Glomerular endothelial cell (primary cell): ENCODE data around the gene LAMA1. TPM values are rescaled to one million over a fixed set of nuclear protein-coding genes. Genes with fewer than 3 reads are reported as not detected.
"Not testable (repeated sequence)": the region's sequence is repeated elsewhere in the genome, so short reads cannot be mapped to it uniquely, and the experiment has no call there.

Source experiments
- DNase-seq: peaks from one replicate; pipeline ENCODE4 v3.0.0-alpha.2; 2011; ENCODE audit warnings: low read depth, low spot score; ENCODE audit errors: extremely low read depth
- total RNA-seq: library from RNA; depleted of rRNA; stranded (reverse); fragments of >200 nt; gene quantifications from 2 replicates; pipeline ENCODE4 v1.2.3, GENCODE V29; 2015

LAMA1 gene
- total RNA-seq, 1 donor from 2014 or later = 2.5 TPM

- no peak for DNase-seq
Measured at GRCh38 chr18:6951336-6952090, 166.1 kb downstream of the LAMA1 start.

- no peak for DNase-seq
Measured at GRCh38 chr18:6950641-6951040, 167.0 kb downstream of the LAMA1 start.

DNA sequence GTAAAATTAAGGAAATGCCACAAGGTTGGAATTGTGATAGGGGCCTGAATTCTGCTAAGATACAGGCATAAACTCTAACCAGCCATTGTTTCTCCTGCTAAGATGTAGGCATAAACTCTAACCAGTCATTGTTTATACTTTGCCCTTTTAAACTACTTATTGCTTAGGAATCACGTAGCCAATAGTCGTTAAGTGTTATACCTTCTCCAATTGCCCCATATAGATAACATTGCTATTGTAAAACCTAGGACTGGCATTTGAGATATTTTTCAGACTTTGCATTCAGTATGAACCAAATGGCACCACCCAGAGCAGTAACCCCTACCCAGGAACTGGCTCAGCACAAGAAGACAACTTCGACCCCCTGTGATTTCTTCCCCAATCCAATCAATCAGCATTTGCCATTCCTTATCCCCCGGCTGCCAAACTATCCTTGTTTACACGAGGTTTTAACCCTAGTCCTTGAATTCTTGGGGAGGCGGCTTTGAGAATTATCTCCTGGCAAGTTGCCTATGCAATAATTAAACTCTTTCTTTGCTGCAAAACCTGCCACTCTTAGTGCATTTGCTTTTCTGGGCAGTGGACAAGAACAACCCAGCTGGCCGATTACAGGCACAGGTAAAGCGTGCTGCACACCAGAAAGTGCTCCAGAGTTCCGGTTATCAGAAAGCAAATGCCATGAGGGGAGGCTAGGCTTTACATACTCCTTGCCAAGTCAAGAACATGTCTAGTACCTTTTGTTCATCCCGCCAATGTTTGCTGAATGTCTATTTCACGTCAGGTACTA is 167.6 kb downstream of the LAMA1 start:
- DNase-seq = no peak

- DNase-seq = no peak
Measured at GRCh38 chr18:6948281-6949055, 169.1 kb downstream of the LAMA1 start.

GRCh38 chr18:6947338-6948030 is 170.1 kb downstream of the LAMA1 start:
- DNase-seq = no peak

GRCh38 chr18:6943143-6943542 is 174.5 kb downstream of the LAMA1 start:
- DNase-seq = no peak

- DNase-seq = no peak
Measured at GRCh38 chr18:6942742-6943141, 174.9 kb downstream of the LAMA1 start.

GRCh38 chr18:6941996-6942395 is 175.6 kb downstream of the LAMA1 start:
- no peak for DNase-seq

DNA sequence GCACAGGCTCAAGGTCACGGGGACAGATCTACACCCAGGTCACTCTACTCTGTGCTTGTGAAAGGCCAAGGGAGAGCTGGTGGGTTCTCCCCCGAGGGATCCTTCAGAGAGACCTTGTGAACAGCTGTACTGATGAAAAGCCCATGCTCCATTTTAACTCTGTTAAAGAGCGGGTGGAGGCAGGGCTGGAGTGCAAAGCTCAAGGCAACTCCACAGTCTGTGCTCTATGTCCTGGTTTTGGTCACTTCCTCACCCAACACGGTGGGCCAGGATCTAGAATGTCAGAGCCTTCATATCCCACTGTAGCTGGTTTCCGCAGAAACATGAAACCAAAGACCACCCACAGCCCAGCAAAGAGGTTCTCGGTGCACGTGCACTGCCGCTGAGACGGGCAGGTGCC is 177.1 kb downstream of the LAMA1 start:
- DNase-seq = no peak

DNA sequence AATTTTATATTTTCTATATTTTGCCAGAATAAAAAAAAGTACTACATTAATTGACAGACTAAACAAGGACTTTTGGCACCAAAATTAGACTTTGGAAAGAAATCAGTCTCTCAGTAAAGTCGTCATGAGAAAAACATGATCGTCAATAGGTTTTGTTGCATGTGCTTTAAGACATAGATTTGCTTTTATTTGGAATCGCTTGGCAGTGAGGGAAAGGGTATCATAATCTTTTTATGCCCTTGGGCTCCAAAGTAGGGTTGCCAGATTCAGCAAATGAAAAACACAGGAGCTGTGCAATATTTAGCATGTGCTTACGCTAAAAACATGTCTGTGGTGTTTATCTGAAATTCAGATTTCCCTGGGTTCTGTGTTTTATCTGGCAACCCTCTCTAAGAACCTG is 177.6 kb downstream of the LAMA1 start:
- DNase-seq = no peak

GRCh38 chr18:6938403-6938802 is 179.2 kb downstream of the LAMA1 start:
- DNase-seq = not testable (repeated sequence)

- DNase-seq = no peak
Measured at GRCh38 chr18:6938003-6938402, 179.6 kb downstream of the LAMA1 start.

- no peak for DNase-seq
Measured at GRCh38 chr18:6934859-6935258, 182.7 kb downstream of the LAMA1 start.

GRCh38 chr18:6929370-6930102 is 188.1 kb downstream of the LAMA1 start:
- no peak for DNase-seq

DNA sequence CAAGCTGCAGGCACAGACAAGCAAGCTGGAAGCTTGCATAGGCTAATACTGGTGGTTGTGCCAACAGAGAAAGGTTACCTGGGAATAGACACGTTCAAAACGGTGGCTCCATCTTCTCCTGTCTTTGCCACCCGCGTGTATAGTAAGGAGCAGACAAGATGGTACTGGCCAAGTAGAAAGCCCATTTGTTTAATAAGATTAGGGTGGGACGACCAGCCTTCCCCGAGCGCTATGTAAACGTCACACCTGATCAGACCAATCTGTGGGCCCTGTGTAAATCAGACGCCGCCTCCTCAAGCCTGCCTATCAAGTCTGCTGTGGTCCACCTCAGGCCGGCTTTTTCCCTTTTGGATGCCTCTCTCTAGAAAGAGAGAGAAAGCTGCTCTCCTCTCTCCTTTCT is 189.2 kb downstream of the LAMA1 start:
- no peak for DNase-seq

GRCh38 chr18:6927153-6927552 is 190.4 kb downstream of the LAMA1 start:
- DNase-seq = no peak

DNA sequence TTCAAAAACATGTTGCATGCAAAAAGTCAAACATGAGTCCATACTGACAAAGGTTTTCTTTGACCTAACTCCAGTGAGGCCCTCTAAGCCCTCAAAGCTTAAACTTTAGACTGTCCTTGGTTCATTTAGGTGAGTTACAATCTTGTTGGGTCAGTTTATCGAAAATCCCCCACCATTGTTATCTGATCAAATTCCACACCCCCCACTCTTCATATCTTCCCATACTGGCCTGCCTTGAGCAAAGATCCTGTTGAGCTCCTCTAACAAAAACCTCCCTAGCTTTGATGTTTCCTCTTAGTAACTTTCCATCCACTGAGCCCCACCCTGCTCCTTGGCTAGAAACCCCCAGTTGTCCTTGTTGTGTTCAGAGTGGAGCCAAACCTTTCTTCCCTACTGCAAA is 194.4 kb downstream of the LAMA1 start:
- no peak for DNase-seq

DNA sequence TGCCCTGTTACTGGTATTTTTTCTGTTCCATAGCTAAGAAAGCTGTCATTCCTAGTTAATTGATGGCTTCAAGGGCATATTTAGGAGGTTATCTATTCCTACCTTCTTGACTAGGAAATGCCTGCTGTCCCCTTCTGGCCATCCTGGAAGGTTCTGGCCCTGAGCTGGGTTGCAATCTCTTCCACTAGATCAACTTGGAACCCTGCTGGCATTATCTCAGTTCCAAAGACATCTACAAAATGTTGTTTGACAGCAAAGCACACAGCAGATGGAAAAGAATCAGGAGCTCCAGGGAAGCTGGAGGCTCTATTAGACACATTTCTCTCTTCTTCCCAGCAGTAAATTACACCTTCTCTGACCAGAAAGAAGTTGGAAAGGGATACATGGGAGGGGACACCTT is 196.0 kb downstream of the LAMA1 start:
- no peak for DNase-seq

DNA sequence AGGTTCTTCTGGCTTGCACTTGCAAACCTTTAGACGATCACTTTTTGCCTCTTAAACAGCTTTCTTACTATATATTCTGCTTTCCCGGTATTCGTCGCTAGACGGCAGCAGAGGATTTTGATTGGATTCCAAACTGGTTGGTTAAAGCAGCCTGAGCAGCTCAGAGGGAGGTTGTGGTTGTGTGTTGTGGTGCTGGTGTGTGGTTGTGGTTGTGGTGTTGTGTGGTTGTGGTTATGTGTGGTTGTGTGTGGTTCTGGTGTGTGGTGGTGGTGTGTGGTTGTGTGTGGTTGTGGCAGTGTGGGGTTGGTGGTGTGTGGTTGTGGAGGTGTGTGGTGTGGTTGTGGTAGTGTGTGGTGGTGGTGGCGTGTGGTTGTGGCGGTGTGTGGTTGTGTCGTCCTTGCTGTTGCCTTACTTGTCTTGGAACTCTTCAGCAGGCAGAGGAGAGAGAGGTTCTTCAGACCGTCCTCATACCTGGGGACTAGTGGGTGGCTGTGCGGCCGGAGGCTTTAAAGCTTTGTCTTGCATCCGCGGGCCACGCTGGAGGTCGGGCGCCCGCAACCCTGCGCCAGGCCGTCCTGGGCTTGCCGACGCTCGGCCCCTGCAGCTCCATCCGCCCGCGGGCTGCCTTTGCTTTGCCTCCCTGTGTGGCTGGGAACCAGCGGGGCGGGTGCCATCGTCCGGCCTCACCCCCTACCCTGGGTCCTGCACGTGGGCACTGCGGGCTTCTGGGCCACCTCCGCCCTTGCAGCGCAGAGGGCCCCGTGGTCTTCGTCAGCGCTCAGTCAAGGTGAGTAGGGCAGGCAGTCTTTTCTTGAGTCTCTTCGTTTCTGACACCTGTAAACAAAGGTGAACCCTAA is 197.3 kb downstream of the LAMA1 start:
- DNase-seq = peak; percentile 57
